Fibroblast of lung (primary cell): Measurements from ENCODE around the gene CCDC196.

Experiments
- EZH2 ChIP-seq: IDR thresholded peaks from 2 replicates; pipeline ENCODE4 v1.5.1; 2012; ENCODE audit warnings: low read length, control low read depth, mild to moderate bottlenecking; ENCODE audit errors: missing control alignments
- TF ChIP-seq, protein P1 (sequence below), 2 donors: IDR thresholded peaks in 1 of 2; conservative IDR thresholded peaks in 1 of 2; 1 replicate in 1 of 2; 2 replicates in 1 of 2; pipeline ENCODE4 v1.5.1; 2011 to 2012; ENCODE audit warnings: low read length in 2 of 2, control low read depth in 1 of 2, inconsistent platforms in 1 of 2, low read depth in 1 of 2, mild to moderate bottlenecking in 1 of 2

GRCh38 chr14:66508846-66509621 lies 22.9 kb downstream of the CCDC196 start:
- TF ChIP-seq, protein P1, sequence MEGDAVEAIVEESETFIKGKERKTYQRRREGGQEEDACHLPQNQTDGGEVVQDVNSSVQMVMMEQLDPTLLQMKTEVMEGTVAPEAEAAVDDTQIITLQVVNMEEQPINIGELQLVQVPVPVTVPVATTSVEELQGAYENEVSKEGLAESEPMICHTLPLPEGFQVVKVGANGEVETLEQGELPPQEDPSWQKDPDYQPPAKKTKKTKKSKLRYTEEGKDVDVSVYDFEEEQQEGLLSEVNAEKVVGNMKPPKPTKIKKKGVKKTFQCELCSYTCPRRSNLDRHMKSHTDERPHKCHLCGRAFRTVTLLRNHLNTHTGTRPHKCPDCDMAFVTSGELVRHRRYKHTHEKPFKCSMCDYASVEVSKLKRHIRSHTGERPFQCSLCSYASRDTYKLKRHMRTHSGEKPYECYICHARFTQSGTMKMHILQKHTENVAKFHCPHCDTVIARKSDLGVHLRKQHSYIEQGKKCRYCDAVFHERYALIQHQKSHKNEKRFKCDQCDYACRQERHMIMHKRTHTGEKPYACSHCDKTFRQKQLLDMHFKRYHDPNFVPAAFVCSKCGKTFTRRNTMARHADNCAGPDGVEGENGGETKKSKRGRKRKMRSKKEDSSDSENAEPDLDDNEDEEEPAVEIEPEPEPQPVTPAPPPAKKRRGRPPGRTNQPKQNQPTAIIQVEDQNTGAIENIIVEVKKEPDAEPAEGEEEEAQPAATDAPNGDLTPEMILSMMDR (conservative IDR thresholded peaks at IDR 0.05 in 1 of 2, IDR thresholded peaks at IDR 0.05 in 1 of 2; ENCODE audit: low read depth in 1 of 2, low read length in 2 of 2), result no peak
- no peak for TF ChIP-seq EZH2
